Progenitor cell of endocrine pancreas (in vitro differentiated cells): ENCODE measurements around the gene SMIM14. TPM values are rescaled to one million over a fixed set of nuclear protein-coding genes. Genes with fewer than 3 reads are reported as not detected.

ENCODE experiments used
- DNase-seq: peaks from one replicate; pipeline ENCODE4 v3.0.0; 2021; ENCODE audit warnings: low spot score; ENCODE audit not compliant: unreplicated experiment
- H3K27ac Mint-ChIP-seq: 2 replicates; pipeline ENCODE4 v1.8.0; 2021; ENCODE audit warnings: mild to moderate bottlenecking, moderate library complexity, mixed read lengths
- H3K27me3 Mint-ChIP-seq: 2 replicates; pipeline ENCODE4 v1.8.0; 2021; ENCODE audit warnings: mixed read lengths
- H3K36me3 Mint-ChIP-seq: 2 replicates; pipeline ENCODE4 v1.8.0; 2022; ENCODE audit warnings: mixed read lengths; ENCODE audit not compliant: insufficient read depth
- H3K4me1 Mint-ChIP-seq: 2 replicates; pipeline ENCODE4 v1.8.0; 2021; ENCODE audit warnings: low read depth, mixed read lengths
- H3K4me3 Mint-ChIP-seq: 2 replicates; pipeline ENCODE4 v1.8.0; 2021; ENCODE audit warnings: low read depth, mild to moderate bottlenecking, moderate library complexity, mixed read lengths
- H3K9me3 Mint-ChIP-seq: 2 replicates; pipeline ENCODE4 v1.8.0; 2021; ENCODE audit warnings: low read depth, mixed read lengths
- CTCF ChIP-seq: fragments of 200-600 bp; sonication (generic); IDR thresholded peaks from one replicate; pipeline ENCODE4 v1.5.0; 2021; ENCODE audit warnings: antibody characterized with exemption, mild to moderate bottlenecking; ENCODE audit not compliant: unreplicated experiment
- total RNA-seq: library from RNA; stranded (reverse); gene quantifications from 2 replicates; pipeline ENCODE4 v1.2.1, GENCODE V29; 2021

Gene SMIM14
- total RNA-seq, 1 donor from 2014 or later = 70.1 TPM

GRCh38 chr4:39569209-39569608, 69.5 kb downstream of the SMIM14 start:
- peak overlapping the region; percentile 93 for H3K27ac Mint-ChIP-seq
- no peak for DNase-seq
- no peaks in the 10 kb centered on the region for H3K27me3 Mint-ChIP-seq
- no peak for TF ChIP-seq CTCF
- H3K4me3 Mint-ChIP-seq = no peak overlapping the region
- peaks cover 27% of the 10 kb centered on the region for H3K4me1 Mint-ChIP-seq
- H3K9me3 Mint-ChIP-seq = peaks cover 12% of the 10 kb centered on the region
- H3K36me3 Mint-ChIP-seq = peaks cover 25% of the 10 kb centered on the region

GRCh38 chr4:39568805-39569204, 69.9 kb downstream of the SMIM14 start:
- no peak for DNase-seq
- Mint-ChIP-seq H3K4me1 (peaks cover 26% of the 10 kb centered on the region), H3K4me3 (no peak overlapping the region), H3K9me3 (peaks cover 12% of the 10 kb centered on the region), H3K27me3 (no peaks in the 10 kb centered on the region), H3K27ac (peak overlapping the region; percentile 93), H3K36me3 (peaks cover 26% of the 10 kb centered on the region)
- no peak for TF ChIP-seq CTCF

DNA sequence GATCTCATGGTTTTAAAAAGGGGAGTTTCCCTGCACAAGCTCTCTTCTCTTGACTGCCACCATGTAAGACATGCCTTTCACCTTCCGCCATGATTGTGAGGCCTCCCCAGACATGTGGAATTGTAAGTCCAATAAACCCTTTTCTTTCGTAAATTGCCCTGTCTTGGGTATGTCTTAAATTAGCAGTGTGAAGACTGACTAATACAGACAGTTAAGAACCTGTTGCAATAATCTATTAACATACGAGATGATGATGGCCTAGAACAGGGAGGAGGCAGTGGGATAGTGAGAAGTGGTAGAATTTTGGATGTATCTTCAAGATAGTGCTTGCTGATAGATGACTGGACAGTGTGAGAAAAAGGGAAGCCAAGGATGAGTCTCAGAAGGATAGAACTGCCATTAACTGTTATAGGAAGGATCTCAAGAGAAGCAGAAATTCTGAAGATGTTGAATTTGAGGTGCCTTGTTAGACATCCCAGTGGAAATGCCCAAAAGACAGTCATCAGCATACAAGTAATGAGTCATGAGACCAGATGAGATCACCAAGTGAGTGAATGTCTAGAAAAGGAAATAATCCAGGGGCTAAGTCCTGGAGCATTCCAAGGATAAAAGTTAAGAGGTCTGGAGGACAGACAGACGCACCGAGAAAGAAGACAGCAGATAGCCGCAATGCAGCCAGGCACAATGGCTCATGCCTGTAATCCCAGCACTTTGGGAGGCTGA, 72.6 kb downstream of the SMIM14 start:
- Mint-ChIP-seq H3K4me3 (no peak overlapping the region), H3K36me3 (peaks cover 25% of the 10 kb centered on the region), H3K9me3 (peaks cover 12% of the 10 kb centered on the region), H3K27me3 (no peaks in the 10 kb centered on the region), H3K27ac (peak overlapping the region; percentile 86), H3K4me1 (peaks cover 24% of the 10 kb centered on the region)
- no peak for DNase-seq
- TF ChIP-seq CTCF = no peak

GRCh38 chr4:39563346-39563847, 75.3 kb downstream of the SMIM14 start:
- no peak overlapping the region for H3K4me3 Mint-ChIP-seq
- no peak for DNase-seq
- H3K27ac Mint-ChIP-seq = peak overlapping the region; percentile 89
- H3K36me3 Mint-ChIP-seq = peaks cover 30% of the 10 kb centered on the region
- H3K27me3 Mint-ChIP-seq = no peaks in the 10 kb centered on the region
- TF ChIP-seq CTCF = no peak
- H3K4me1 Mint-ChIP-seq = peaks cover 27% of the 10 kb centered on the region
- peaks cover 18% of the 10 kb centered on the region for H3K9me3 Mint-ChIP-seq

DNA sequence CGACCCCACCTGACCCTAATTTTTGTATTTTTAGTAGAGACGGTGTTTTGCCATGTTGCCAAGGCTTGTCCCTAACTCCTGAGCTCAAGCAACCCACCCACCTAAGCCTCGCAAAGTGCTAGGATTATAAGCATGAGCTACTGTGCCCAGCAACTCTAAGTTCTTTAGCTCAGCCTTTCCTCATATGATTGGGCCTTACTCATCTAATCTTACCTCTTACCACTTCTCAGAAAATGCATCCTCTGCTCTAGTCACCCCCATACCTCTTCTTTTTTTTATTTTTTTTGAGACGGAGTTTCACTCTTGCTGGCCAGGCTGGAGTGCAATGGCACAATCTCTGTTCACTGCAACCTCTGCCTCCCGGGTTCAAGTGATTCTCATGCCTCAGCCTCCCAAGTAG, 75.9 kb downstream of the SMIM14 start:
- H3K9me3 Mint-ChIP-seq = peaks cover 18% of the 10 kb centered on the region
- no peak for DNase-seq
- peak overlapping the region; percentile 89 for H3K27ac Mint-ChIP-seq
- no peak overlapping the region for H3K4me3 Mint-ChIP-seq
- H3K36me3 Mint-ChIP-seq = peaks cover 31% of the 10 kb centered on the region
- no peaks in the 10 kb centered on the region for H3K27me3 Mint-ChIP-seq
- no peak for TF ChIP-seq CTCF
- H3K4me1 Mint-ChIP-seq = peaks cover 27% of the 10 kb centered on the region
